SK-N-SH (cell line): ENCODE measurements around the gene TSHZ2. TPM values are rescaled to one million over a fixed set of nuclear protein-coding genes. Genes with fewer than 3 reads are reported as not detected.

Experiments used
- CTCF ChIA-PET: fragments of 300-600, 350-600 bp; formaldehyde crosslinking; extraction: SDS; loops from one replicate; lab custom pipeline; 2021; lab: Yijun Ruan, JAX
- POLR2A ChIA-PET: fragments of 350-600 bp; sonication (Branson Sonifier 250); formaldehyde crosslinking; extraction: SDS; loops from one replicate; lab custom pipeline; 2020; ENCODE audit warnings: antibody characterized with exemption, inconsistent platforms; lab: Yijun Ruan, JAX
- DNase-seq: peaks from one replicate; pipeline ENCODE4 v3.0.0; 2012
- H2AFZ ChIP-seq: fragments of 200-600 bp; sonication (generic); 2 replicates; pipeline ENCODE4 v1.8.1; 2016; ENCODE audit warnings: antibody characterized with exemption, mild to moderate bottlenecking, low read depth
- H3F3A ChIP-seq: fragments of 200-600 bp; sonication (generic); replicated peaks from 2 replicates; pipeline ENCODE3; 2016; ENCODE audit warnings: antibody characterized with exemption, mild to moderate bottlenecking; ENCODE audit not compliant: insufficient read depth
- H3K27ac ChIP-seq, 2 experiments: fragments of 200-500 bp in 1 of 2; fragments of 200-600 bp in 1 of 2; sonication (Bioruptor generic) in 1 of 2; sonication (generic), shearing (Covaris generic) in 1 of 2; 2 replicates each; pipeline versions ENCODE4 v1.5.1 to v1.6.1; 2014 to 2016; ENCODE audit warnings: low read depth in 2 of 2, inconsistent platforms in 1 of 2, low read length in 1 of 2, mild to moderate bottlenecking in 1 of 2, mixed read lengths in 1 of 2
- H3K27me3 ChIP-seq: fragments of 200-600 bp; sonication (generic), shearing (Covaris generic); 2 replicates; pipeline ENCODE4 v1.6.1; 2016; ENCODE audit warnings: mixed run types; ENCODE audit not compliant: insufficient read depth
- H3K36me3 ChIP-seq, 2 experiments: fragments of 200-500 bp in 1 of 2; fragments of 200-600 bp in 1 of 2; sonication (Bioruptor generic) in 1 of 2; sonication (generic) in 1 of 2; replicated peaks in 1 of 2; 2 replicates each; pipeline versions ENCODE3 to v1.5.1; 2014 to 2016; ENCODE audit warnings: low read length in 1 of 2, mild to moderate bottlenecking in 1 of 2; ENCODE audit not compliant: insufficient read depth in 2 of 2, control insufficient read depth in 1 of 2
- H3K4me1 ChIP-seq, 2 experiments: fragments of 200-500 bp in 1 of 2; fragments of 200-600 bp in 1 of 2; sonication (Bioruptor generic) in 1 of 2; sonication (generic), shearing (Covaris generic) in 1 of 2; 2 replicates each; pipeline versions ENCODE4 v1.5.1 to v1.6.1; 2014 to 2016; ENCODE audit warnings: low read depth in 1 of 2, low read length in 1 of 2, mixed run types in 1 of 2; ENCODE audit not compliant: insufficient read depth in 2 of 2, control insufficient read depth in 1 of 2
- H3K4me2 ChIP-seq: fragments of 200-600 bp; sonication (generic), shearing (Covaris generic); 2 replicates; pipeline ENCODE4 v1.6.1; 2017; ENCODE audit warnings: mixed run types
- H3K4me3 ChIP-seq, 2 experiments: fragments of 200-500 bp in 1 of 2; fragments of 200-600 bp in 1 of 2; sonication (Bioruptor generic) in 1 of 2; sonication (generic), shearing (Covaris generic) in 1 of 2; 2 replicates each; pipeline versions ENCODE4 v1.5.1 to v1.8.1; 2014 to 2016; ENCODE audit warnings: low read depth in 2 of 2, inconsistent platforms in 1 of 2, low read length in 1 of 2, mild to moderate bottlenecking in 1 of 2, mixed read lengths in 1 of 2, moderate library complexity in 1 of 2
- H3K79me2 ChIP-seq: fragments of 200-600 bp; sonication (generic); 2 replicates; pipeline ENCODE4 v1.8.1; 2017; ENCODE audit warnings: mild to moderate bottlenecking; ENCODE audit not compliant: insufficient read depth
- H3K9ac ChIP-seq: fragments of 200-600 bp; sonication (generic); 2 replicates; pipeline ENCODE4 v1.6.1; 2017; ENCODE audit warnings: mixed run types
- H3K9me2 ChIP-seq: fragments of 200-600 bp; sonication (generic); 2 replicates; pipeline ENCODE4 v1.6.1; 2017; ENCODE audit warnings: mixed run types
- H3K9me3 ChIP-seq: fragments of 200-600 bp; sonication (generic); 2 replicates; pipeline ENCODE4 v1.6.1; 2017; ENCODE audit warnings: mixed run types, mild to moderate bottlenecking, moderate library complexity
- H4K20me1 ChIP-seq: fragments of 200-600 bp; sonication (generic); 2 replicates; pipeline ENCODE4 v1.6.1; 2017; ENCODE audit warnings: mild to moderate bottlenecking, mixed run types; ENCODE audit not compliant: insufficient read depth
- ELF1 ChIP-seq: IDR thresholded peaks from 2 replicates; pipeline ENCODE4 v1.4.0; 2012
- FOSL2 ChIP-seq: IDR thresholded peaks from 2 replicates; pipeline ENCODE4 v1.4.0; 2012; ENCODE audit warnings: low read depth, mild to moderate bottlenecking, moderate library complexity, borderline replicate concordance
- FOXJ3 ChIP-seq: sonication (generic); formaldehyde crosslinking; IDR thresholded peaks from 2 replicates; pipeline ENCODE4 v1.5.1; 2020; ENCODE audit warnings: mild to moderate bottlenecking, missing genetic modification reagents
- GABPA ChIP-seq: IDR thresholded peaks from 2 replicates; pipeline ENCODE4 v1.4.0; 2012; ENCODE audit warnings: low read depth, mild to moderate bottlenecking
- MAX ChIP-seq: IDR thresholded peaks from 2 replicates; pipeline ENCODE4 v1.4.0; 2012; ENCODE audit warnings: low read depth
- MXI1 ChIP-seq: IDR thresholded peaks from 2 replicates; pipeline ENCODE4 v1.6.1; 2012; ENCODE audit warnings: mild to moderate bottlenecking, low read depth, low read length, improper control_type of control experiment
- NFIC ChIP-seq: IDR thresholded peaks from 2 replicates; pipeline ENCODE4 v1.4.0; 2012; ENCODE audit warnings: borderline replicate concordance
- NRF1 ChIP-seq: IDR thresholded peaks from 2 replicates; pipeline ENCODE4 v1.6.1; 2012; ENCODE audit warnings: low read depth, mild to moderate bottlenecking, low read length
- RAD21 ChIP-seq: IDR thresholded peaks from 2 replicates; pipeline ENCODE4 v1.6.1; 2012; ENCODE audit warnings: mild to moderate bottlenecking, low read length
- RFX5 ChIP-seq: IDR thresholded peaks from 2 replicates; pipeline ENCODE4 v1.6.1; 2012; ENCODE audit warnings: mild to moderate bottlenecking, improper control_type of control experiment, low read length
- TAF1 ChIP-seq: IDR thresholded peaks from 2 replicates; pipeline ENCODE4 v1.6.1; 2012; ENCODE audit warnings: low read depth, mild to moderate bottlenecking, low read length, moderate library complexity, borderline replicate concordance
- TCF12 ChIP-seq: IDR thresholded peaks from 2 replicates; pipeline ENCODE4 v1.4.0; 2012
- USF1 ChIP-seq: IDR thresholded peaks from 2 replicates; pipeline ENCODE4 v1.4.0; 2012; ENCODE audit warnings: low read depth, borderline replicate concordance
- USF2 ChIP-seq: fragments of 150-350 bp; IDR thresholded peaks from 2 replicates; pipeline ENCODE4 v1.6.1; 2017; ENCODE audit warnings: antibody characterized with exemption, low read length, low read depth, borderline replicate concordance
- YY1 ChIP-seq: IDR thresholded peaks from 2 replicates; pipeline ENCODE4 v1.4.0; 2012; ENCODE audit warnings: low read depth, mild to moderate bottlenecking
- ZBTB33 ChIP-seq: IDR thresholded peaks from 2 replicates; pipeline ENCODE4 v1.4.0; 2012; ENCODE audit warnings: low read depth, borderline replicate concordance
- polyA plus RNA-seq, 3 experiments: library from polyadenylated mRNA; depleted of rRNA; stranded (reverse); fragments of >200 nt; gene quantifications; 2 replicates each; pipeline ENCODE4 v1.2.3, GENCODE V29; 2012
- TF ChIP-seq, protein P1 (sequence below): fragments of 200-600 bp; sonication (generic); IDR thresholded peaks from 2 replicates; pipeline ENCODE4 v1.6.1; 2017; ENCODE audit warnings: antibody characterized with exemption, mild to moderate bottlenecking, moderate library complexity

TSHZ2 gene
- polyA plus RNA-seq, 1 of the 3 experiments (the other 2 are of a cell fraction): 0.13 TPM

DNA sequence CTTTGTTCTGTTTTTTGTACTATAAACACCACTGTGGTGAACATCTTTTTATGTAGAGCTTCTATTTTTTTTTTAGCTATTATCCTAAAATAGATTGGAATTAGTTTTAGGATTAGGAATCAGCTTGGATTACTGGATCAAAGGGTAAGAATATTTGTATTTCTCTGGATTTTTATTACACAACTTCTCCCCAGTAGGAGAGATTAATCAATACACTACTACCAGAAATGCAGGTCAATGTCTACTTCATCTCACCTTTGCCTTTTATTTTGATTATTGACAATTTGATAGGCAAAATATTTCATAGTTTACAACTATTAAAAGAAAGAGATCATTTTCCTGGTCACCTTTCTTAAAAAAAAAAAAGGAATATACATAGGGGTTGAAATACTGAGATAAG, 191.9 kb downstream of the TSHZ2 start:
- no peaks in the 10 kb centered on the region for H3K36me3 ChIP-seq
- no peak overlapping the region for H3K9ac ChIP-seq
- DNase-seq: no peak
- POLR2A ChIA-PET: no interaction called here
- H3K27ac ChIP-seq: no peak overlapping the region
- H3K4me3 ChIP-seq: no peak overlapping the region
- no peaks in the 10 kb centered on the region for H3K9me3 ChIP-seq
- H2AFZ ChIP-seq: no peak overlapping the region
- H3K4me2 ChIP-seq: no peak overlapping the region
- no peaks in the 10 kb centered on the region for H3K9me2 ChIP-seq
- H3K4me1 ChIP-seq: no peaks in the 10 kb centered on the region; a peak in 1 of 4 replicates
- CTCF ChIA-PET: interaction anchor here (1.2 kb wide), 1 partner anchor 13 kb away, joined by 7 read pairs; no protein-coding TSS in a partner anchor
- H3K79me2 ChIP-seq: no peaks in the 10 kb centered on the region
- H4K20me1 ChIP-seq: no peaks in the 10 kb centered on the region
- H3K27me3 ChIP-seq: no peaks in the 10 kb centered on the region
- TF ChIP-seq RFX5 (no peak), NRF1 (no peak), FOSL2 (no peak), TCF12 (no peak), FOXJ3 (no peak), MAX (no peak), USF1 (no peak), TAF1 (no peak), GABPA (no peak), YY1 (no peak), ZBTB33 (no peak), ELF1 (no peak), MXI1 (no peak), RAD21 (no peak), USF2 (no peak), NFIC (no peak)
- TF ChIP-seq, protein P1, sequence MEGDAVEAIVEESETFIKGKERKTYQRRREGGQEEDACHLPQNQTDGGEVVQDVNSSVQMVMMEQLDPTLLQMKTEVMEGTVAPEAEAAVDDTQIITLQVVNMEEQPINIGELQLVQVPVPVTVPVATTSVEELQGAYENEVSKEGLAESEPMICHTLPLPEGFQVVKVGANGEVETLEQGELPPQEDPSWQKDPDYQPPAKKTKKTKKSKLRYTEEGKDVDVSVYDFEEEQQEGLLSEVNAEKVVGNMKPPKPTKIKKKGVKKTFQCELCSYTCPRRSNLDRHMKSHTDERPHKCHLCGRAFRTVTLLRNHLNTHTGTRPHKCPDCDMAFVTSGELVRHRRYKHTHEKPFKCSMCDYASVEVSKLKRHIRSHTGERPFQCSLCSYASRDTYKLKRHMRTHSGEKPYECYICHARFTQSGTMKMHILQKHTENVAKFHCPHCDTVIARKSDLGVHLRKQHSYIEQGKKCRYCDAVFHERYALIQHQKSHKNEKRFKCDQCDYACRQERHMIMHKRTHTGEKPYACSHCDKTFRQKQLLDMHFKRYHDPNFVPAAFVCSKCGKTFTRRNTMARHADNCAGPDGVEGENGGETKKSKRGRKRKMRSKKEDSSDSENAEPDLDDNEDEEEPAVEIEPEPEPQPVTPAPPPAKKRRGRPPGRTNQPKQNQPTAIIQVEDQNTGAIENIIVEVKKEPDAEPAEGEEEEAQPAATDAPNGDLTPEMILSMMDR: no peak
- no peaks in the 10 kb centered on the region for H3F3A ChIP-seq
